ENCODE data around the gene PFKFB3. TPM values are rescaled to one million over a fixed set of nuclear protein-coding genes. Genes with fewer than 3 reads are reported as not detected.
"Not testable (repeated sequence)": the region's sequence is repeated elsewhere in the genome, so short reads cannot be mapped to it uniquely, and the experiment has no call there.

The PFKFB3 gene
- polyA plus RNA-seq, 3 donors: 12.2 to 101 (median 15.8) TPM

DNA sequence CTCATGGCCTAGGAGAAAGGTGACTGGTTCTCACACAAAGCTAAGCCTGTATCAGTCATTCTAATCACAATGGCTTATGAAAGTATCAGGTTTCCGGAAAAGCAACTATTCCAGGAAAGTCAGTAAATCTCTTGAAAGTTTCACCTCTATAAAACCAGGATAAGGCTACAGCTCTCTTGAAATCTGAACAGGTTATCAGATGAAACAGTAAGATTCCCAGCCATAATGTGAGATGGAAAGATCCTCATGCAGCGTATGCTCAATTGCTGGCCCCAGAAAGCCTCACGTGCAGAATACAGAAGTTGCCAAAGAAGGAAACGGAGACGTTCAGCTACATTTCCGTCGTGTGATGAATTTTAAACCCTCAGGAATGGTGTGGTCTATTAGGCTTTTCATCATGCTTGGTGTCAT is 90.0 kb downstream of the PFKFB3 start:
- no peaks in the 10 kb centered on the region for H3K9me3 ChIP-seq (replicated peaks in 1 of 2; ENCODE audit: control insufficient read depth in 1 of 2, insufficient read depth in 1 of 2, low read length in 2 of 2)
- Mint-ChIP-seq H3K27ac (peak overlapping the region in 5 of 7 donors; percentile 1 to 82 (median 69)), H3K36me3 (peaks cover 3 to 7% of the 10 kb centered on the region in 2 donors), H3K4me3 (no peak overlapping the region), H3K4me1 (peaks cover 36% of the 10 kb centered on the region), H3K27me3 (ENCODE audit: low read depth in 3 of 3) (peaks cover 0 to 8% (median 2%) of the 10 kb centered on the region in 3 donors), H3K9me3 (peaks cover 0 to 8% (median 2%) of the 10 kb centered on the region in 7 donors)
- H3K79me2 ChIP-seq (ENCODE audit: insufficient read depth, low read length): no peaks in the 10 kb centered on the region
- H3K4me2 ChIP-seq (replicated peaks; ENCODE audit: extremely low read depth, low read length, poor library complexity, severe bottlenecking): no peak overlapping the region
- H4K20me1 ChIP-seq (ENCODE audit: insufficient read depth, low read length): no peaks in the 10 kb centered on the region
- TF ChIP-seq CTCF (IDR thresholded peaks at IDR 0.05): no peak
- intact Hi-C loops (cut with micrococcal nuclease): loop anchor here in 1 of 2 donors (10.0 kb wide), 2 partner anchors 48 to 52 kb away; no protein-coding TSS in a partner anchor
- H3K27me3 ChIP-seq (ENCODE audit: control insufficient read depth in 2 of 2, insufficient read depth in 2 of 2, low read length in 2 of 2): no peaks in the 10 kb centered on the region
- no peak overlapping the region for H2AFZ ChIP-seq (ENCODE audit: insufficient read depth, low read depth, low read length, poor library complexity, severe bottlenecking)
- no peak overlapping the region for H3K9ac ChIP-seq (ENCODE audit: insufficient read depth, low read length, poor library complexity, severe bottlenecking)
- H3K27ac ChIP-seq (ENCODE audit: low read depth in 1 of 2, low read length in 2 of 2): peak overlapping the region in 1 of 2 donors; percentile 22
- no peak overlapping the region for H3K4me3 ChIP-seq (replicated peaks in 1 of 3; ENCODE audit: low read depth in 2 of 3, low read length in 3 of 3)
- WGBS (ENCODE audit: insufficient coverage): 44% methylated on average over 3 of the region's 7 CpGs
- H3K4me1 ChIP-seq (ENCODE audit: control insufficient read depth in 1 of 2, insufficient read depth in 2 of 2, low read length in 2 of 2): peaks cover 28 to 34% of the 10 kb centered on the region in 2 donors
- no peaks in the 10 kb centered on the region for H3K36me3 ChIP-seq (replicated peaks in 1 of 2; ENCODE audit: control insufficient read depth in 1 of 2, insufficient read depth in 2 of 2, low read length in 2 of 2)
- DNase-seq: peak; percentile 62 to 65 (median 64)

- H2AFZ ChIP-seq (ENCODE audit: insufficient read depth, low read depth, low read length, poor library complexity, severe bottlenecking); H3K4me3 ChIP-seq (replicated peaks in 1 of 3; ENCODE audit: low read depth in 2 of 3, low read length in 3 of 3); H3K27me3 Mint-ChIP-seq (ENCODE audit: low read depth in 3 of 3); H3K9me3 Mint-ChIP-seq; H3K79me2 ChIP-seq (ENCODE audit: insufficient read depth, low read length); H3K36me3 ChIP-seq (replicated peaks in 1 of 2; ENCODE audit: control insufficient read depth in 1 of 2, insufficient read depth in 2 of 2, low read length in 2 of 2); H4K20me1 ChIP-seq (ENCODE audit: insufficient read depth, low read length); H3K4me2 ChIP-seq (replicated peaks; ENCODE audit: extremely low read depth, low read length, poor library complexity, severe bottlenecking); H3K9me3 ChIP-seq (replicated peaks in 1 of 2; ENCODE audit: control insufficient read depth in 1 of 2, insufficient read depth in 1 of 2, low read length in 2 of 2); H3K27me3 ChIP-seq (ENCODE audit: control insufficient read depth in 2 of 2, insufficient read depth in 2 of 2, low read length in 2 of 2); H3K4me3 Mint-ChIP-seq; H3K9ac ChIP-seq (ENCODE audit: insufficient read depth, low read length, poor library complexity, severe bottlenecking); H3K27ac ChIP-seq (ENCODE audit: low read depth in 1 of 2, low read length in 2 of 2); DNase-seq; H3K36me3 Mint-ChIP-seq: not testable (repeated sequence)
- peaks cover 55 to 59% of the 10 kb centered on the region in 2 donors for H3K4me1 ChIP-seq (ENCODE audit: control insufficient read depth in 1 of 2, insufficient read depth in 2 of 2, low read length in 2 of 2)
- Mint-ChIP-seq H3K27ac (peak overlapping the region in 1 of 7 donors; percentile 60), H3K4me1 (peaks cover 62% of the 10 kb centered on the region)
- 71% methylated on average over 1 of the region's 4 CpGs for WGBS (ENCODE audit: insufficient coverage)
- intact Hi-C loops (cut with micrococcal nuclease): loop anchor here in 1 of 2 donors (10.0 kb wide), 2 partner anchors 48 to 52 kb away; no protein-coding TSS in a partner anchor
These were observed 93.7 kb downstream of the PFKFB3 start for GRCh38 chr10:6296425-6296824.
